Tongue (tissue), 2 donors: ENCODE data around the gene NKX6-2. TPM values are rescaled to one million over a fixed set of nuclear protein-coding genes. Genes with fewer than 3 reads are reported as not detected.

Experiments
- DNase-seq: peaks from one replicate; pipeline ENCODE4 v3.0.0-alpha.2; 2015
- total RNA-seq: library from RNA; depleted of rRNA; stranded (reverse); fragments of >200 nt; gene quantifications from one replicate; pipeline ENCODE4 v1.2.3, GENCODE V29; 2014

The NKX6-2 gene
- total RNA-seq, 1 donor from 2014 or later, result not detected

- DNase-seq, result no peak
Measured at GRCh38 chr10:132737390-132738048, 48.4 kb downstream of the NKX6-2 start.

- peak; percentile 63 for DNase-seq
Measured at GRCh38 chr10:132735923-132736391, 50.0 kb downstream of the NKX6-2 start.

- DNase-seq, result no peak
Measured at GRCh38 chr10:132735341-132735775, 50.6 kb downstream of the NKX6-2 start.

DNA sequence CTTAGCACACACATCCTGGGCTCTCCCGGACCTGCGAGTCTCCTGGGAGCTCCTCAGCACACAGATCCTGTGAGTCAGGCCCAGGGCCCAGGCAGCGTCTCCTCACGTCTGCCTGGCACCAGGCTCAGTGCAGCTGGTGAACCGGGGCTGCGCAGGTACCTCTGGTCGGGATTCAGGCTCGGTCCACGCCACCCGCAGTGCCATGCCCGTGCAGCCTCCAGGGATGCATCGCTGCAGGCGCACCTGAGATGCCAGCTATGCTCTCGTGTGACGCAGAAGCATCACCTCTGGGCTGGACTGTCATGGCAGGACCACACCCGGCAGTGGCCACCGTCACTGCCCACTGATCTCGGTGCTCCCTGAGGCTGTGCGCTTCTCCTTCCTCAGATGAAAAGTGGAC lies 52.0 kb downstream of the NKX6-2 start:
- no peak for DNase-seq

Other genes starting within 250 kb of the NKX6-2 start
- 115 TPM for gene INPP5A, start 248.4 kb downstream of the NKX6-2 start, total RNA-seq
- gene CFAP46, start 156.4 kb upstream of the NKX6-2 start, total RNA-seq, result 0.41 TPM